Dendritic cell treated with granulocyte-macrophage colony-stimulating factor and Interleukin-4, amounts not matched to agents 40 ng/mL and 50 ng/mL, for 4 days (primary cell): ENCODE results near the gene PDGFB.
"Not testable (repeated sequence)": the region's sequence is repeated elsewhere in the genome, so short reads cannot be mapped to it uniquely, and the experiment has no call there.

Source experiments
- H3K27ac Mint-ChIP-seq: one replicate; pipeline ENCODE4 v1.8.0; 2022; ENCODE audit warnings: mild to moderate bottlenecking, mixed read lengths
- H3K27me3 Mint-ChIP-seq: one replicate; pipeline ENCODE4 v1.8.0; 2022; ENCODE audit warnings: mild to moderate bottlenecking, mixed read lengths
- H3K36me3 Mint-ChIP-seq: one replicate; pipeline ENCODE4 v1.8.0; 2022; ENCODE audit warnings: low read depth, mixed read lengths
- H3K4me1 Mint-ChIP-seq: one replicate; pipeline ENCODE4 v1.8.0; 2022; ENCODE audit warnings: low read depth, mixed read lengths
- H3K4me3 Mint-ChIP-seq: one replicate; pipeline ENCODE4 v1.8.0; 2022; ENCODE audit warnings: mild to moderate bottlenecking, moderate library complexity, mixed read lengths
- H3K9me3 Mint-ChIP-seq: one replicate; pipeline ENCODE4 v1.8.0; 2022; ENCODE audit warnings: mixed read lengths
- intact Hi-C: fragments of 100-400 bp; cut with micrococcal nuclease; formaldehyde crosslinking; loops from one replicate; pipeline ENCODE4 v1.15.0; 2022

Gene PDGFB

GRCh38 chr22:39229075-39229474 lies 15.7 kb downstream of the PDGFB start:
- Mint-ChIP-seq H3K4me1 (peaks cover 38% of the 10 kb centered on the region), H3K9me3 (no peaks in the 10 kb centered on the region), H3K27ac (no peak overlapping the region), H3K4me3 (no peak overlapping the region), H3K27me3 (peaks cover 80% of the 10 kb centered on the region), H3K36me3 (peaks cover 100% of the 10 kb centered on the region)
- intact Hi-C loops: no loop called here

DNA sequence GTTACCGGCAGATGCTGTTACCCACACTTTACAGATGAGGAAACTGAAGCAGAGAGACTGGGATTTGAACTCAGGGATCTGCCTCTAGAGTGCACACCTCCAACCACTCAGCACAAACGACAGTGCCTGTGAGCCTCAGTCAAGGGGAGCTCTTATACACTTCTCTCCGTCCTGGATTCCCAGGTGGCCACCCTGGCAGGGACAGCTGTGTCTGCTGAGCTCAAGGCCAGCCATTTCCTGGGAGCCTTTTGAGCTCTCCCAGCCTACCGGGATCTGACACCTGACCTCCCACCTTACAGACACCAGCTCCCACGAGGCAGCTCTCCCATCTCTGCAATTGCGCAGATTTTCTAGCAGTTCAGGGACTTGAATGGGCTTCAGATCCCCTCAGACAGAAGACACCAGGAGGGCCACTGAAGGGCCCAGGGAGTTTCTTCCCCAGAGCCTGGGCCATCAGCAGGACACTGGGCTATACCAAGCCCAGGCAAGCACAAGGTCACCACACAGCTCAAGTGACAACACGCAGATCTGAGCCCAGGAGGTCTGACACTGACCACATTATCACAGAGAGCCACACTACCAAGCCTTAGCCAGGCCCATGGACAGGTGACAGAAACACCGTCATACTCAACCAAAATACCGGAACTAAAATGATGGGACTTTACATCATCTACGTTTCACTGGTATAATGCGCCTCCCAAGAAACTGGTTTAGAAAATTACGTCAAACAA lies 17.1 kb downstream of the PDGFB start:
- H3K27ac Mint-ChIP-seq: no peak overlapping the region
- no peaks in the 10 kb centered on the region for H3K9me3 Mint-ChIP-seq
- H3K4me3 Mint-ChIP-seq: no peak overlapping the region
- peaks cover 81% of the 10 kb centered on the region for H3K27me3 Mint-ChIP-seq
- peaks cover 100% of the 10 kb centered on the region for H3K36me3 Mint-ChIP-seq
- intact Hi-C loops: no loop called here
- peaks cover 37% of the 10 kb centered on the region for H3K4me1 Mint-ChIP-seq

GRCh38 chr22:39226353-39226752 lies 18.4 kb downstream of the PDGFB start:
- Mint-ChIP-seq H3K4me3 (no peak overlapping the region), H3K9me3 (no peaks in the 10 kb centered on the region), H3K36me3 (peaks cover 99% of the 10 kb centered on the region), H3K4me1 (peaks cover 36% of the 10 kb centered on the region), H3K27me3 (peaks cover 82% of the 10 kb centered on the region), H3K27ac (no peak overlapping the region)
- intact Hi-C loops: no loop called here

GRCh38 chr22:39225591-39225990 lies 19.2 kb downstream of the PDGFB start:
- H3K27me3 Mint-ChIP-seq: peaks cover 82% of the 10 kb centered on the region
- intact Hi-C loops: no loop called here
- H3K4me1 Mint-ChIP-seq: peaks cover 33% of the 10 kb centered on the region
- H3K9me3 Mint-ChIP-seq: no peaks in the 10 kb centered on the region
- no peak overlapping the region for H3K4me3 Mint-ChIP-seq
- peaks cover 97% of the 10 kb centered on the region for H3K36me3 Mint-ChIP-seq
- no peak overlapping the region for H3K27ac Mint-ChIP-seq

- H3K27me3 Mint-ChIP-seq: peaks cover 77% of the 10 kb centered on the region
- H3K4me1 Mint-ChIP-seq: peaks cover 32% of the 10 kb centered on the region
- H3K9me3 Mint-ChIP-seq: no peaks in the 10 kb centered on the region
- intact Hi-C loops: no loop called here
- H3K4me3 Mint-ChIP-seq: no peak overlapping the region
- H3K27ac Mint-ChIP-seq: no peak overlapping the region
- H3K36me3 Mint-ChIP-seq: peaks cover 93% of the 10 kb centered on the region
Measured at GRCh38 chr22:39224550-39224949, 20.2 kb downstream of the PDGFB start.

DNA sequence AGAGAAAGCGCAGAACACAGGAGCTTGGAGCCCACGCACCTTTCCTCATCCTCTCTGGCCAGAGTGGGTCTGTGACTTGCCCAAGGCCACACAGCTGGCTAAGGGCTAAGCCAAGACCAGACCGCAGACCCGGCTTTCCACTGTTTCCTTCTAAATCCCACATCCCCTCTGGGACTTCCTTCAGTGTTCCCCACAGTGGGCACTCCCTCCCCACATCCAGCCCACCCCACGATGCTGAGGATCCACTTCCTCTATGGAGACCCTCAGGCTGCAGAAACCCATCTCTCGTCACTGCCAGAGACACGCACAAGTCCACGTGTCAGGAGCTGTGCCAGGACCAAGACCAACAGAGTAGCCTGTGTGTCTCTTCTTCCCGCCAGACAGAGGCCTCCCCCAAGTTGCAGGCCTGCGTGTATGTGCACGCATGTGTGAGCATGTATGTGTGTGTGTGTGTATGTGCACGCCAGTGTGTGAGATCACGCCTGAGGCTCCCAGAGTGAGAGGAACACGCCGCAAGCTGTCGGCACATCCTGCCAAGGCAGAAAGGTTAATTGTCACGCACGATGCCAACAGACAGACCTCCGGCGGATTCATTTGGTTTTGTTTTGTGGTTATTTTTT lies 21.6 kb downstream of the PDGFB start:
- H3K27me3 Mint-ChIP-seq: peaks cover 69% of the 10 kb centered on the region
- no peaks in the 10 kb centered on the region for H3K9me3 Mint-ChIP-seq
- peaks cover 32% of the 10 kb centered on the region for H3K4me1 Mint-ChIP-seq
- no peak overlapping the region for H3K4me3 Mint-ChIP-seq
- no peak overlapping the region for H3K27ac Mint-ChIP-seq
- intact Hi-C loops: no loop called here
- peaks cover 79% of the 10 kb centered on the region for H3K36me3 Mint-ChIP-seq

DNA sequence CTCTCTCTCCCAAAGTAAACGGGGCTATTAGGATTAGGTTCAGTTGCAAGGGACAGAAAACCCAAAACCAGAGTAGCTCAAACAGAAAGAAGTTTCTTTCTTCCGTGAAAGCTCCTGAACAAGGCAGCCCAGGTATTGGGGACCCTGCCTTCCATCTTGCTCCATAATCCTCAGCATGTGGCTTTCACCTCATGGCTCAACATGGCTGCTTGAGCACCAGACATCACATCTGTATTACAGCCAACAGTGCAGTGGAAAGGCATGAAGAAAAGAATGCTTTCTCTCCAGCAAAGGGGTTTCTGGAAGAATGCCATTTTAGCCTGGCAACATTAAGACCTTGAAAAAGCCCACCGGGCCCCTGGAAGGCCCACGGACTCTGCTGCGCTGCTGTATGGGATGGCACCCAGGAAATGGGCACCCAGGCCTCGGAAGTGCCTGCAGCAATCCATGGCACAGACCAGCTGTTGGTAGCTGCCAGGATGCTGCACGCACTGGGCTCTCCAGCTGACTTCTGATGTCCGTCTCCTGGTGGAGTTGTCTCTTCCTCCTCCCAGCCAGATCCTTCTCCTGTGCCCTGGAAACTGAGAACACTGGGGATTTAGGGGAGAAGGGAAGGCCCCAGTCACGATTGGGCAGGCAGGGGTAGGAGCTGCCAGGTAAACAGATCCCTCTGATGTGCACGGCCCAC lies 22.6 kb downstream of the PDGFB start:
- Mint-ChIP-seq H3K27ac (no peak overlapping the region), H3K36me3 (peaks cover 69% of the 10 kb centered on the region), H3K9me3 (no peaks in the 10 kb centered on the region), H3K4me1 (peaks cover 34% of the 10 kb centered on the region), H3K27me3 (peaks cover 66% of the 10 kb centered on the region), H3K4me3 (no peak overlapping the region)
- intact Hi-C loops: no loop called here

DNA sequence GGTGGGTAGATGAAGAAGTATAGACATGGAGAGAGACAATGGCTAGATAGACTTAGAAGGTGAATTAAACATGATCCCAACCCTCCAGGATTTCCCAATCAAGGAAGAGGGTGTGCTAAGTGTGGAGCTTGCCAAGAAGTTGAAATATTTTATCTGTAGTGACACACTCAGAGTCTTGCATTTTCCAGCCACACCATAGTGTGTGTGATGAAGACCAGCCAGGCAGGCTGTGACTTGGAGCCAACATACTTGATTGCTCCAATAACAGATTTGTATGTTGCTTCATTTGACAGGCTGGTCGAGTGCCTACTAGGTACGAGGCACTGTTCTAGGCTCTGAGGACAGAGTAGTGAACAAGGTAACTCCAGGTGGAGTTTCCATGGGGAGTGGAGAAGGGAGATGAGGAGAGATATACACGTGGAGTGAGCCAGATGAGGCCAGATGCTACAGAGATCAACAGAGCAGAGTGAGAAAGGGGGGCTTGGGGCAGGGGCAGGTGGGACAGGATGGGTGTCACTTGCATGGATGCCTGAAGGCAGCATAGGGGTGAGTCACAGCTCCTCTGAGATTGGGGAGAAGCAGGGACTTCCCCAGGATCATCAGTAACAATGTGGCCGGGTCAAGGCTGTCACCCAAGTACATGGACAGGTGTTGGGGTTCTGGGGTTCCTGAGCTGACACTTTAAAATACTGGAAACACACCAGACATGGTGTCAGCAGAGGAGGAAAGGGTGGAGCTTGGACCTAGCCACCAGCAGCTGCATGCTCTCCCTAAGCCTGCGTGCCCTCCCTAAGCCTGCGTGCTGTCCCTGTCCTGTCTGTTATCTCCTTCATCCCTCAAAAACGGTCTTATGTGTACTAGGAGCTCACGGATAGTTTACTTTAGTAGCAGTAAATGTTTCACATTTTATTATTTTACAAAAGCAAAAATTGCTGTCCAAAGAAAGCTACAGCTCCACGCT lies 23.6 kb downstream of the PDGFB start:
- Mint-ChIP-seq H3K36me3 (peaks cover 59% of the 10 kb centered on the region), H3K27me3 (peaks cover 63% of the 10 kb centered on the region), H3K9me3 (no peaks in the 10 kb centered on the region), H3K4me3 (no peak overlapping the region), H3K4me1 (peaks cover 41% of the 10 kb centered on the region), H3K27ac (peak overlapping the region; percentile 6)
- intact Hi-C loops: no loop called here

DNA sequence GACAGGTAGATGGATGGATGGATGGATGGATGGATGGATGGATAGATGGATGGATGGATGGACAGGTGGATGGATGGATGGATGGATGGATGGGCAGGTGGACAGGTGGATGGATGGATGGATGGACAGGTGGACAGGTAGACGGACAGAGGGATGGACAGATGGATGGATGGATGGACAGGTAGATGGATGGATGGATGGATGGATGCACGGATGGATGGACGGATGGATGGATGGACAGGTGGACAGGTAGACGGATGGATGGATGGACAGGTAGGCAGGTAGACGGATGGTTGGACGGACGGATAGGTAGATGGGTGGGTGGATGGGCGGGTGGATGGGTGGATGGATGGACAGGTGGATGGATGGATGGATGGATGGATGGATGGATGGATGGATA lies 24.3 kb downstream of the PDGFB start:
- H3K27ac Mint-ChIP-seq: no peak overlapping the region
- H3K36me3 Mint-ChIP-seq: peaks cover 52% of the 10 kb centered on the region
- no peak overlapping the region for H3K4me3 Mint-ChIP-seq
- no peaks in the 10 kb centered on the region for H3K9me3 Mint-ChIP-seq
- peaks cover 63% of the 10 kb centered on the region for H3K27me3 Mint-ChIP-seq
- H3K4me1 Mint-ChIP-seq: peaks cover 49% of the 10 kb centered on the region
- intact Hi-C loops: no loop called here

- Mint-ChIP-seq H3K4me3 (no peak overlapping the region), H3K4me1 (peaks cover 42% of the 10 kb centered on the region), H3K9me3 (no peaks in the 10 kb centered on the region), H3K27me3 (peaks cover 59% of the 10 kb centered on the region), H3K27ac (no peak overlapping the region), H3K36me3 (peaks cover 41% of the 10 kb centered on the region)
- intact Hi-C loops: no loop called here
Measured at GRCh38 chr22:39219071-39220039, 25.4 kb downstream of the PDGFB start.

- H3K27ac Mint-ChIP-seq, intact Hi-C loops, H3K9me3 Mint-ChIP-seq, H3K4me3 Mint-ChIP-seq: not testable (repeated sequence)
- H3K27me3 Mint-ChIP-seq: peaks cover 59% of the 10 kb centered on the region
- H3K4me1 Mint-ChIP-seq: peaks cover 33% of the 10 kb centered on the region
- H3K36me3 Mint-ChIP-seq: peaks cover 32% of the 10 kb centered on the region
Measured at GRCh38 chr22:39218432-39218831, 26.4 kb downstream of the PDGFB start.

- Mint-ChIP-seq H3K4me1 (peaks cover 26% of the 10 kb centered on the region), H3K27me3 (peaks cover 52% of the 10 kb centered on the region), H3K9me3 (no peaks in the 10 kb centered on the region), H3K27ac (no peak overlapping the region), H3K4me3 (no peak overlapping the region), H3K36me3 (peaks cover 11% of the 10 kb centered on the region)
- intact Hi-C loops: no loop called here
Measured at GRCh38 chr22:39216143-39216490, 28.7 kb downstream of the PDGFB start.
